Measurements from ENCODE around the gene DRC1.

The DRC1 gene

DNA sequence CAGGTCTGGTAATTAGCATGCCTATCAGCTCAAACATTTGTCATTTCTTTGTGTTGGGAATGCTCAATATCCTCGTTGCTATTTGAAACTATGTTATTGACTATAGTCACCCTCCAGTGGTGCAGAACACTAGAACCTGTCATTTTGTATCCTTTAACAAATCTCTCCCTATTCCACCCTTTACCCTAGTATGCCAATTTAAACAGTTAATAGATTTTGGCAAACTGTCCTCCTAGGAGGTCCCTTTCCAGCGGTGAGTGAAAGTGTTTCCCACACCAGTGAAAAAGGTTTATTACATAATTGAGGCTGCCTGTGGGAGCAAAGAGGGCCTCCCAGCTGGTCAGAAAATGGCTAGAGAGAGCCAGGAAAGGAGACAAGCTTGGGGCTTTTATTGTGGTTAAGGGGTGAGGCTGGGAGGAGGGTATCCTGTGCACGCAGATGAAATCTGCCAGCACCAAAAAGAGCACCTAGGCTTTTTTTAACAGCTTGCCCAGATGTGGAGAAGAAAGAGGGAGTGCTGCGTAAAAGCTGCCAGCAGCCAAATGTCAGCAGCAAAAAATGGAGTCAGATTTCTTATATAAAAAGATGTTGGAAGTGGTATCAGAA is 1.8 kb upstream of the DRC1 start:
- DNase-seq (ENCODE audit: low read depth, low spot score): no peak

GRCh38 chr2:26400723-26401122 is 997 bp upstream of the DRC1 start:
- no peak for DNase-seq (ENCODE audit: low read depth, low spot score)

- DNase-seq (ENCODE audit: low read depth, low spot score): no peak
These were observed 5.8 kb downstream of the DRC1 start for GRCh38 chr2:26407526-26407925.

GRCh38 chr2:26409785-26410184 is 8.1 kb downstream of the DRC1 start:
- no peak for DNase-seq (ENCODE audit: low read depth, low spot score)

- DNase-seq (ENCODE audit: low read depth, low spot score): no peak
These were observed 9.1 kb downstream of the DRC1 start for GRCh38 chr2:26410764-26411243.

DNA sequence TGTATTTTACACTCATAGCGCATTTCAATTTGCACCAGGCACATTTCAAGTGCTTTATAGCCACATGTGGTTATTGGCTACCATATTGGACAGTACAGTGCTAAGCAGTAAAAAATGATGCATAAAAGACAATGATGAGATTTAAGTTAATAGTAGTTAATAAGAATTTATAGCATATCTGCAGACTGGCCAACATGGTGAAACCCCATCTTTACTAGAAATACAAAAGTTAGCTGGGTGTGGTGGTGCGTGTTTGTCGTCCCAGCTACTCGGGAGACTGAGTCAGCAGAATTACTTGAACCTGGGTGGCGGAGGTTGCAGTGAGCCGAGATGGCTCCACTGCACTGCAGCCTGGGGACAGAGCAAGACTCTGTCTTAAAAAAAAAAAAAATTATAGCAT is 9.7 kb downstream of the DRC1 start:
- no peak for DNase-seq (ENCODE audit: low read depth, low spot score)

DNA sequence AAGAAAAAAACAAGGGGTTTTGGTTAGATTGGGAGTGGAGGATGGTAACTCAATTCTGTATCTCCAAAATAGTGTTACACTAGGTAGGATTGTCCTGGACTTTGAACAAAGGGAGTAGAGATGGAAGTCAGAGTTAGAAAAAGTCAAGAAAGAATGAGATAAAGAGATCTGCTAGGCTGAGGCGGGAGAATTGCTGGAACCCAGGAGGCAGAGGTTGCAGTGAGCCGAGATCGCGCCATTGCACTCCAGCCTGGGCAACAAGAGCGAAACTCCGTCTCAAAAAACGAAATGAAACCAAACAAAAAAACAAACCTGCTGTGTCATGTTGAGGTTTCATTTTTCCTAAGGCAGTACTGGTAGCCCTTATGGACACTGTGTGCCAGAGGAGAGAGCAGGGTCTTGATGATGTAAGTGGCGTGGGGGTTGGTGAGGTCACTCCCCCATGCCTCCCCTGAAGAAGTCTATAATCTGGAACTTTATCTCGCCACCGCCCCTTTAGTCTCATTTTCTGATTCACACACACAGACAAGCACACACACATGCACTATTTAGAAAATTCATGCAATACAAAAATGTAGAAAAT is 10.5 kb downstream of the DRC1 start:
- no peak for DNase-seq (ENCODE audit: low read depth, low spot score)

DNA sequence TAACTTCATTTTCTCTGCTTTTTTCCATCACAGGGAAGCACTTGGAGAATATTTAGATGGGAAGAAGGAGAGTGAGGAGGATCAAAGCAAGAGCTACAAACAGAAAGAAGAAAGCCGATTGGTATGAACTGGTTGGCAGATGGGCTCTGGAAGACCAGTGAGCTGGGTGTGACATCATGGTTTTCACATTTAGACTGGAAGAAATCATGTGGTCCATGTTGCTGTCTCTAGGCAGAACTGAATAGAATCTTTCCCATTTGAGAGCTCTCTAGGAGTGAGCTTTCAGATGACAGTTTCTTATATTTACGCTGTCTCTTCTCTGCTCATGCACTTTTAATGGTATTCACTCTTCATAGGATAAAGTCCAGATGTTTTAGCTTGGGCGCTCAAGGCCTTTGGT is 12.6 kb downstream of the DRC1 start:
- DNase-seq (ENCODE audit: low read depth, low spot score): no peak

- DNase-seq (ENCODE audit: low read depth, low spot score): no peak
These were observed 20.2 kb downstream of the DRC1 start for GRCh38 chr2:26421961-26422360.

GRCh38 chr2:26422947-26423629 is 21.4 kb downstream of the DRC1 start:
- DNase-seq (ENCODE audit: low read depth, low spot score): no peak

- no peak for DNase-seq (ENCODE audit: low read depth, low spot score)
These were observed 22.0 kb downstream of the DRC1 start for GRCh38 chr2:26423750-26424149.

- DNase-seq (ENCODE audit: low read depth, low spot score): no peak
These were observed 22.5 kb downstream of the DRC1 start for GRCh38 chr2:26424221-26424620.

GRCh38 chr2:26428846-26429245 is 27.1 kb downstream of the DRC1 start:
- DNase-seq (ENCODE audit: low read depth, low spot score): no peak

DNA sequence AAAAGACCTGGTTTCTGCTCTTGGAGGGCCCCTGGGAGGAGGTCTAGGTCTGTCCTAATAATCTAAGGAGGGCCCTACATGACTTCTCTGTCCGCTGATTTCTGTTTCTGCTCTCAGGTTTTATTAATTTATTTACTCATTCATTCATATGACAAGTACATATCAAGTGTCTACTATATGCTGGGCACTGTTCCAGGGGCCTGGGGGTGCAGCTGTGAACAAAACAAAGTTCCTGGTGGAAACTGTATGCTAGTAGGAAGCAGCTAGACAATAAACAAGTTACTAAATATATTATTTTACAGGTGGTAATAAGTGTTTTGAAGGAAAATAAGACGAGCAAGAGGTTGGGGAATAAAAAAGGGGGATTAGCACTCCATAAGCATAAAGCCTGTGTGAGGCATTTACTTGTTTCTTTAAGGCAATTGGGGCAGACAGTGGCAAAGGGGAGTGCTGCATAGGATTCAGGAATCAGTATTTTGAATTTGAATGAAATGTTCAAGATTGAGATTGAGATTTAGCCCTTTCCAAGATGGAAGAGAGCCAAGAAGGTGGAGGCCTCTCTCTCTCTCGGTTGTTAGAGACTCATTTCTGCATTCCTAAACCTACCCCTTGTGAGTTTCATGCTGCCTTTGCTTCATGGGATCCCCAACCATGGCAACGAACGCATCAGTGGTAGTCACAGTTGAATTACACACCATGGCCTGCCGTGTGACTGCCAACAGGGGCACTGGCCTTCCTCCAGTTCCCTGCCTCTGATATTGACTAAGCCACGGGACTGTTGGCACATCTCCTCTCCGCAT is 28.3 kb downstream of the DRC1 start:
- no peak for DNase-seq (ENCODE audit: low read depth, low spot score)

DNA sequence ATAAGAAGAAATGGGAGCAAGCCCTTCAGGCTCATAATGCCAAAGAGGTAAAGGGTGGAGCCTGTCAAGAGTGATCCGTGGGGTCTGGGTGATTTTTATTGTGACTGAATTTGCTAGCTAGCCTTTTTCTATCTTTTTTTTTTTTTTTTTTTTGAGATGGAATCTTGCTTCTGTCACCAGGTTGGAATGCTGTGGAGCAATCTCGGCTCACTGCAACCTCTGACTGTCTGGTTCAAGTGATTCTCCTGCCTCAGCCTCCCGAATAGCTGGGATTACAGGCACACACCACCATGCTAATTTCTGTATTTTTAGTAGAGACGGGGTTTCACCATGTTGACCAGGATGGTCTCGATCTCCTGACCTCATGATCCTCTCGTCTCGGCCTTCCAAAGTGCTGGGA is 29.1 kb downstream of the DRC1 start:
- DNase-seq (ENCODE audit: low read depth, low spot score): no peak

- DNase-seq (ENCODE audit: low read depth, low spot score): no peak
These were observed 30.6 kb downstream of the DRC1 start for GRCh38 chr2:26432363-26432762.

- no peak for DNase-seq (ENCODE audit: low read depth, low spot score)
These were observed 31.1 kb downstream of the DRC1 start for GRCh38 chr2:26432859-26433258.

DNA sequence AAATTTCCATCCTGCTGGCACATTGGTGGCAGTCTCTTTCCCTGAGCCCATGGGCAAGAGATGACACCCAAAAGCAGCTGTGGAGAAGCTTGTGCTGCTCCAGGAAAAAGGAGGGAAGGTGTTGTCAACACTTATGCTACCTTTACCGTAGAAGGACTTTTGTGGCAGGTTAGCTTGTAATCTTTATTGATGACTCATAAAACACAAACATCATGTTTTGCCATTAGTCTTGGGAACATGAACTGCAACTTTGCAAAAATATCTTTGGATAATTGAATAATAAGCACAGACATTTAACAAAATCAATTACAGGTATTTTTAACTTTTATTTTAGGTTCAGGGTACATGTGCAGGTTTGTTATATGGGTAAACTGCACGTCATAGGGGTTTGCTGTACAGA is 33.4 kb downstream of the DRC1 start:
- DNase-seq (ENCODE audit: low read depth, low spot score): no peak

DNA sequence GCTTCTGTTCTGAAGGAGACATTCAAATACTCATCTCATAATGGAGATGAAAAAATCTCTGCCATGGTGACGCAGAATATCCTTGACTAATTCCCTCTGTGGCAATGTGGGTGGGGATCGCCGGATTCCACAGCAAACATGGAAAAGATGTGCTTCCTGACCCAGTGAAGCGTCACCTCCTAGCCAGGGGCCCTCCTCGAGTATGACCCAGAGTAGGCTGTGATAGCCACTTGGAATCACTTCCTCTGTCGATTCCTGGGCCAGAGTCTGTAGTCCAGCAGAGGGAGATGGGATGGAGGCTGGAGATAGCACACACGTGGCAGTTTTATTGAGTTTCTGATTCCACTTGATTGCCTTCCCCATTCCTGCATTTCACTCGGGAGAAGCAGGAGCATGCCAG is 36.8 kb downstream of the DRC1 start:
- no peak for DNase-seq (ENCODE audit: low read depth, low spot score)

- no peak for DNase-seq (ENCODE audit: low read depth, low spot score)
These were observed 37.2 kb downstream of the DRC1 start for GRCh38 chr2:26438926-26439325.

- no peak for DNase-seq (ENCODE audit: low read depth, low spot score)
These were observed 40.6 kb downstream of the DRC1 start for GRCh38 chr2:26442301-26442700.

GRCh38 chr2:26442707-26443106 is 41.0 kb downstream of the DRC1 start:
- no peak for DNase-seq (ENCODE audit: low read depth, low spot score)

Data from iPS DF 19.7 (cell line).